Left lung (tissue), 10 donors: ENCODE results near the gene RAB11A. TPM values are rescaled to one million over a fixed set of nuclear protein-coding genes. Genes with fewer than 3 reads are reported as not detected.
A peak's percentile ranks its signal among the peaks of the same experiment; 100 is the strongest.
"Not testable (repeated sequence)": the region's sequence is repeated elsewhere in the genome, so short reads cannot be mapped to it uniquely, and the experiment has no call there.

ENCODE experiments used
- ATAC-seq: fragments of 200-7000 bp; cut with Tn5 transposase; one replicate; pipeline ENCODE4 v1.9.1; 2020; ENCODE audit warnings: moderate library complexity
- DNase-seq, 4 donors: peaks; one replicate each; pipeline ENCODE4 v3.0.0-alpha.2; 2013 to 2020
- H3K27ac ChIP-seq, 2 donors: fragments of 200-600 bp; sonication (generic) in 1 of 2; one replicate each; pipeline versions ENCODE4 v1.5.0 to v1.8.0; 2020 to 2021
- H3K27me3 ChIP-seq, 2 donors: fragments of 200-600 bp; sonication (generic) in 1 of 2; one replicate each; pipeline versions ENCODE4 v1.5.0 to v1.8.0; 2020 to 2021
- H3K36me3 ChIP-seq, 2 donors: fragments of 200-600 bp; sonication (generic) in 1 of 2; one replicate each; pipeline versions ENCODE4 v1.5.0 to v1.8.0; 2020 to 2021
- H3K4me1 ChIP-seq, 2 donors: fragments of 200-600 bp; one replicate each; pipeline ENCODE4 v1.8.0; 2021
- H3K4me3 ChIP-seq, 2 donors: fragments of 200-600 bp; sonication (generic) in 1 of 2; one replicate each; pipeline versions ENCODE4 v1.5.0 to v1.8.0; 2020 to 2021; ENCODE audit warnings: mild to moderate bottlenecking in 1 of 2
- H3K9me3 ChIP-seq, 2 donors: fragments of 200-600 bp; sonication (generic) in 1 of 2; one replicate each; pipeline versions ENCODE4 v1.5.0 to v1.8.0; 2020 to 2021
- CTCF ChIP-seq, 2 donors: fragments of 200-600 bp; sonication (generic) in 1 of 2; IDR thresholded peaks; one replicate each; pipeline versions ENCODE4 v1.5.0 to v1.8.0; 2021; ENCODE audit warnings: antibody characterized with exemption in 2 of 2
- intact Hi-C, 2 donors: fragments of 100-400 bp; cut with DNase I; formaldehyde crosslinking; loops; one replicate each; pipeline versions ENCODE4 v1.11.2 to v1.14.2; 2022
- polyA plus RNA-seq, 6 donors: library from polyadenylated mRNA; unstranded; fragments of 120-200 nt; gene quantifications; one replicate each; pipeline ENCODE4 v1.2.1, GENCODE V29; 2013; ENCODE audit not compliant: insufficient read length in 6 of 6
- total RNA-seq, 2 donors: library from RNA; stranded (reverse); fragmentation: NEBNext Ultra II Directional; extraction: Animal tissue kit (Norgen Biotek cat#: 25700); gene quantifications; one replicate each; pipeline ENCODE4 v1.2.1, GENCODE V29; 2021
- donor health status: DM: no; HTN: yes; CAD: no.
- donor health status: DM: no; HTN: no; CAD: no.

The RAB11A gene
- total and polyA plus RNA-seq, 8 donors, result 215 to 311 (median 271) TPM

- no peaks in the 10 kb centered on the region for H3K9me3 ChIP-seq
- peak in 1 of 2 donors; percentile 43 for TF ChIP-seq CTCF (IDR thresholded peaks at IDR 0.05)
- no peaks in the 10 kb centered on the region for H3K4me1 ChIP-seq
- DNase-seq, result peak in 1 of 4 donors; percentile 36
- peak; percentile 85 for ATAC-seq
- intact Hi-C loops, result no loop called here
- H3K27me3 ChIP-seq, result no peaks in the 10 kb centered on the region
- H3K4me3 ChIP-seq, result no peak overlapping the region
- H3K36me3 ChIP-seq, result no peaks in the 10 kb centered on the region
- no peak overlapping the region for H3K27ac ChIP-seq
These were observed 6.6 kb upstream of the RAB11A start for GRCh38 chr15:65862682-65863081.

GRCh38 chr15:65863106-65863505 is 6.2 kb upstream of the RAB11A start:
- H3K4me3 ChIP-seq, result no peak overlapping the region

DNA sequence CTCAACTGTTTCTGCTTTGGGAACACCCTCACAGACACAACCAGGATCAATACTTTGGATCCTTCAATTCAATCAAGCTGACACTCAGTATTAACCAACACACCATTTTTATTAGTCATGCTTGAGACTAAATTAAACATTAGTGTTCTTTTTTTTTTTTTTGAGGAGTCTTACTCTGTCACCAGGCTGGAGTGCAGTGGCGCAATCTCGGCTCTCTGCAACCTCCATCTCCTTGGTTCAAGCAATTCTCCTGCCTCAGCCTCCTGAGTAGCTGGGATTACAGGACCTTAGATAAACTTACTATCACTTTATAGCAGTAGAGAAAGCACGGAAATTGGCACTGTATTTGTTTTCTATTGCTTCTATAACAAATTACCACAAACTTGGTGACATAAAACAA is 2.0 kb upstream of the RAB11A start:
- intact Hi-C loops, result no loop called here
- Histone ChIP-seq H3K4me3 (no peak overlapping the region), H3K9me3 (no peaks in the 10 kb centered on the region), H3K4me1 (peaks cover 0 to 26% of the 10 kb centered on the region in 2 donors), H3K27me3 (no peaks in the 10 kb centered on the region), H3K36me3 (no peaks in the 10 kb centered on the region), H3K27ac (no peak overlapping the region)
- DNase-seq (no peak), ATAC-seq (no peak)
- TF ChIP-seq CTCF (IDR thresholded peaks at IDR 0.05), result no peak

More at GRCh38 chr15:65863106-65863505, 6.2 kb upstream of the RAB11A start:
- H3K27me3 ChIP-seq, result no peaks in the 10 kb centered on the region
- DNase-seq (no peak), ATAC-seq (no peak)
- no peaks in the 10 kb centered on the region for H3K9me3 ChIP-seq
- H3K4me1 ChIP-seq, result no peaks in the 10 kb centered on the region
- no peak overlapping the region for H3K27ac ChIP-seq
- no peaks in the 10 kb centered on the region for H3K36me3 ChIP-seq
- TF ChIP-seq CTCF (IDR thresholded peaks at IDR 0.05), result no peak
- intact Hi-C loops, result no loop called here

- H3K9me3 ChIP-seq, H3K36me3 ChIP-seq, intact Hi-C loops, H3K27ac ChIP-seq, H3K27me3 ChIP-seq, ATAC-seq, DNase-seq, H3K4me3 ChIP-seq: not testable (repeated sequence)
- H3K4me1 ChIP-seq, result peaks cover 1 to 33% of the 10 kb centered on the region in 2 donors
These were observed 1.4 kb upstream of the RAB11A start for GRCh38 chr15:65867933-65868332.

DNA sequence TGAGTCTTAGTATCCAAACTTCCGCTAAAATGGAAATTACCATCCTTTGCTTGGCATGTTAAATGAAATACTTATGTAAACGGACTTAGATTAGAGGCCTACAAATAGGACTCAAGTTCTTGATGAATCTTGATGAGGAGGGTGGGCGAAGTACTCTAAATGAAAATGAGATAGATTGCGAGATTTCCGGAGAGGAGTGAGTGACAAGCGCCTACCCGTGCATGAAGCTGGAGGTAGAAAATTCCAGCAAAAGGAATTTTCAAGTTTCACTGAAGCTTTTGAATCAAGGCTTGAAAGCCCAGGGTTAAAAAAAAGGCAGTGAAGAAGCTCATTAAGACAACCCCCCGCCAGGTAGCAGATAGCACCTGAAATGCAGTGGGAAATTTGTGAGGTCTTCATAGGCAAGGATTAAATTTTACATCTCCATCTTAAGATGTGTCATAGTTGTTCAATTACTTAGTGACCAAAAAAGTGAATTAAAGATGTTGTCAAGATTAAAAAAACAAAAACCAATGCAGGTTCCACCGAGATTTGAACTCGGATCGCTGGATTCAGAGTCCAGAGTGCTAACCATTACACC is 655 bp upstream of the RAB11A start:
- no peaks in the 10 kb centered on the region for H3K36me3 ChIP-seq
- H3K27ac ChIP-seq, result peak overlapping the region; percentile 91 to 95
- DNase-seq (no peak), ATAC-seq (no peak)
- H3K9me3 ChIP-seq, result no peaks in the 10 kb centered on the region
- no peak for TF ChIP-seq CTCF (IDR thresholded peaks at IDR 0.05)
- H3K27me3 ChIP-seq, result no peaks in the 10 kb centered on the region
- peak overlapping the region; percentile 94 to 99 for H3K4me3 ChIP-seq
- H3K4me1 ChIP-seq, result peaks cover 5 to 40% of the 10 kb centered on the region in 2 donors
- intact Hi-C loops, result no loop called here
